GM12878 (cell line): ENCODE measurements around the gene PDE11A. TPM values are rescaled to one million over a fixed set of nuclear protein-coding genes. Genes with fewer than 3 reads are reported as not detected.

Source experiments
- ATAC-seq: fragments of 200-7000 bp; cut with Tn5 transposase; 3 replicates; pipeline ENCODE4 v1.9.1; 2020; ENCODE audit warnings: mild to moderate bottlenecking, moderate library complexity
- BruUV-seq: library from RNA; stranded (reverse); fragments of 400-500 nt; replicated peaks from 2 replicates; lab custom pipeline; 2021; lab: Mats Ljungman, UMichigan
- CTCF ChIA-PET: fragments of 300-600 bp; sonication (Branson Sonifier 250); formaldehyde crosslinking; extraction: SDS; loops from one replicate; lab custom pipeline; 2021; ENCODE audit warnings: inconsistent platforms; lab: Yijun Ruan, JAX
- POLR2A ChIA-PET: fragments of 350-600 bp; formaldehyde crosslinking; extraction: SDS; loops from one replicate; lab custom pipeline; 2021; ENCODE audit warnings: inconsistent platforms; lab: Charles Lee
- RAD21 ChIA-PET: fragments of 300-600 bp; sonication (Branson Sonifier 250); formaldehyde crosslinking; loops from one replicate; lab custom pipeline; 2023; ENCODE audit warnings: antibody characterized with exemption; ENCODE audit not compliant: unreplicated experiment; lab: Charles Lee
- SMC1A ChIA-PET: fragments of 300-600 bp; sonication (Branson Sonifier 250); formaldehyde crosslinking; loops from one replicate; lab custom pipeline; 2023; ENCODE audit not compliant: unreplicated experiment, uncharacterized antibody; lab: Charles Lee
- DNase-seq: peaks from one replicate; pipeline ENCODE4 v3.0.0-alpha.2; 2011; ENCODE audit warnings: low read depth, low spot score
- FAIRE-seq: peaks from 3 replicates; lab custom pipeline; 2011; peaks lifted over from hg19 to GRCh38; lab: Jason Lieb, UNC
- H2AFZ ChIP-seq: 2 replicates; pipeline ENCODE4 v1.6.0; 2011; ENCODE audit warnings: low read depth, low read length, control low read depth; ENCODE audit not compliant: control insufficient read depth
- H3K27ac ChIP-seq: 2 replicates; pipeline ENCODE4 v1.5.1; 2011; ENCODE audit warnings: control low read depth; ENCODE audit not compliant: control insufficient read depth, insufficient read depth
- H3K27me3 ChIP-seq, 2 experiments: replicated peaks in 1 of 2; 2 replicates each; pipeline versions ENCODE4 v1.6.0 to v1.6.1; 2011; ENCODE audit warnings: low read length in 1 of 2; ENCODE audit not compliant: control insufficient read depth in 2 of 2, insufficient read depth in 2 of 2
- H3K36me3 ChIP-seq, 2 experiments: 2 replicates each; pipeline ENCODE4 v1.5.1; 2011; ENCODE audit warnings: low read length in 1 of 2; ENCODE audit not compliant: control insufficient read depth in 2 of 2, insufficient read depth in 2 of 2
- H3K4me1 ChIP-seq: 2 replicates; pipeline ENCODE4 v1.6.1; 2011; ENCODE audit warnings: mild to moderate bottlenecking, low read length, moderate library complexity, mixed read lengths; ENCODE audit not compliant: control insufficient read depth, insufficient read depth
- H3K4me2 ChIP-seq: 2 replicates; pipeline ENCODE4 v1.6.0; 2011; ENCODE audit warnings: control low read depth; ENCODE audit not compliant: control insufficient read depth, insufficient read depth
- H3K4me3 ChIP-seq: fragments of 200-600 bp; sonication (generic); 2 replicates; pipeline ENCODE4 v1.5.1; 2016
- H3K79me2 ChIP-seq: 2 replicates; pipeline ENCODE4 v1.6.0; 2011; ENCODE audit warnings: low read length; ENCODE audit not compliant: control insufficient read depth, insufficient read depth
- H3K9ac ChIP-seq: 2 replicates; pipeline ENCODE4 v1.8.0; 2011; ENCODE audit warnings: low read length, control low read depth, mixed read lengths; ENCODE audit not compliant: control insufficient read depth, insufficient read depth
- H3K9me3 ChIP-seq: replicated peaks from 3 replicates; pipeline ENCODE4 v1.5.1; 2011; ENCODE audit warnings: mild to moderate bottlenecking, low read length; ENCODE audit not compliant: control insufficient read depth, insufficient read depth
- H4K20me1 ChIP-seq: 2 replicates; pipeline ENCODE4 v1.6.0; 2011; ENCODE audit not compliant: control insufficient read depth, insufficient read depth
- CHD1 ChIP-seq: IDR thresholded peaks from 2 replicates; pipeline ENCODE4 v1.6.1; 2012; ENCODE audit warnings: low read depth, low read length, improper control_type of control experiment
- E2F4 ChIP-seq: IDR thresholded peaks from 2 replicates; pipeline ENCODE4 v1.6.1; 2012; ENCODE audit warnings: low read depth, low read length, improper control_type of control experiment
- ETV6 ChIP-seq, 2 experiments: fragments of 450-650 bp in 1 of 2; IDR thresholded peaks in 1 of 2; conservative IDR thresholded peaks in 1 of 2; 2 replicates each; pipeline ENCODE4 v1.6.1; 2014; ENCODE audit warnings: antibody characterized with exemption in 1 of 2, borderline replicate concordance in 1 of 2, low read depth in 1 of 2, mild to moderate bottlenecking in 1 of 2, moderate library complexity in 1 of 2
- HDGF ChIP-seq: fragments of 450-650 bp; IDR thresholded peaks from 2 replicates; pipeline ENCODE4 v1.6.1; 2016; ENCODE audit warnings: antibody characterized with exemption
- IRF4 ChIP-seq: IDR thresholded peaks from 2 replicates; pipeline ENCODE4 v1.6.1; 2011; ENCODE audit warnings: low read depth, low read length
- LARP7 ChIP-seq: fragments of 450-650 bp; IDR thresholded peaks from 2 replicates; pipeline ENCODE4 v1.6.1; 2017; ENCODE audit warnings: mild to moderate bottlenecking
- NR2F1 ChIP-seq: fragments of 450-650 bp; conservative IDR thresholded peaks from 2 replicates; pipeline ENCODE4 v1.6.1; 2017; ENCODE audit warnings: mild to moderate bottlenecking
- PBX3 ChIP-seq: IDR thresholded peaks from 2 replicates; pipeline ENCODE4 v1.6.1; 2011; ENCODE audit warnings: mild to moderate bottlenecking, low read depth, low read length, moderate library complexity; ENCODE audit not compliant: insufficient replicate concordance
- RBBP5 ChIP-seq: fragments of 200-600 bp; sonication (generic); conservative IDR thresholded peaks from 2 replicates; pipeline ENCODE4 v1.6.1; 2016
- SMAD1 ChIP-seq: fragments of 450-650 bp; IDR thresholded peaks from 2 replicates; pipeline ENCODE4 v1.6.1; 2018; ENCODE audit warnings: mild to moderate bottlenecking, low read depth; ENCODE audit not compliant: partially characterized antibody
- ZNF622 ChIP-seq: fragments of 450-650 bp; IDR thresholded peaks from 2 replicates; pipeline ENCODE4 v1.6.1; 2017; ENCODE audit warnings: mild to moderate bottlenecking, inconsistent platforms
- in situ Hi-C: fragments of 300-500 bp; cut with MboI; formaldehyde crosslinking; loops from 9 replicates; pipeline ENCODE4 v1.14.3; 2018; ENCODE audit warnings: mixed read lengths
- intact Hi-C: fragments of 100-400 bp; cut with micrococcal nuclease; formaldehyde crosslinking; loops from one replicate; pipeline ENCODE4 v1.14.2; 2022; ENCODE audit not compliant: unreplicated experiment
- polyA plus RNA-seq, 11 experiments: library from polyadenylated mRNA; depleted of rRNA in 4 of 11; unstranded in 6 of 11; stranded (reverse) in 5 of 11; fragments of >200 nt; fragmentation: Nextera tagmentation in 4 of 11; fragmentation: Illumina TruSeq in 1 of 11; extraction: Ambion mirVana in 4 of 11; extraction: Trizol in 1 of 11; gene quantifications; 1 replicate in 1 of 11; 2 replicates in 10 of 11; pipeline versions ENCODE4 v1.2.1 to v1.2.3, GENCODE V29; 2011 to 2016; ENCODE audit warnings: inconsistent platforms in 2 of 11, missing spikeins in 2 of 11, low read depth in 1 of 11
- total RNA-seq, 4 experiments: library from RNA; depleted of rRNA in 3 of 4; stranded (reverse); fragments of >200 nt in 3 of 4; fragmentation: Illumina TruSeq in 1 of 4; extraction: Trizol in 1 of 4; gene quantifications; 2 replicates each; pipeline versions ENCODE4 v1.2.1 to v1.2.3, GENCODE V29; 2013 to 2021
- TF ChIP-seq, protein P1 (sequence below): IDR thresholded peaks from 2 replicates; pipeline ENCODE4 v1.6.1; 2012; ENCODE audit warnings: low read length, inconsistent platforms
- TF ChIP-seq, protein P2 (sequence below): fragments of 450-650 bp; IDR thresholded peaks from 2 replicates; pipeline ENCODE4 v1.6.1; 2014; ENCODE audit warnings: mild to moderate bottlenecking
- TF ChIP-seq, protein P3 (sequence below), 3 experiments: IDR thresholded peaks in 2 of 3; conservative IDR thresholded peaks in 1 of 3; 2 replicates each; pipeline ENCODE4 v1.5.1; 2011; ENCODE audit warnings: low read depth in 3 of 3, low read length in 3 of 3, mild to moderate bottlenecking in 3 of 3, control low read depth in 2 of 3, moderate library complexity in 2 of 3, inconsistent platforms in 1 of 3, mixed read lengths in 1 of 3; ENCODE audit not compliant: control insufficient read depth in 2 of 3, insufficient read depth in 1 of 3; ENCODE audit errors: extremely low read depth in 1 of 3

The PDE11A gene
- total and polyA plus RNA-seq, 10 of the 15 experiments (the other 5 are each of a cell fraction or from before 2014, with no cell fraction given): 0.01 to 0.17 (median 0.06) TPM; not detected in 5

- no peak overlapping the region for H3K27ac ChIP-seq
- FAIRE-seq: no peak
- no peak overlapping the region for H3K9ac ChIP-seq
- ChIA-PET CTCF (no interaction called here), SMC1A (no interaction called here), RAD21 (no interaction called here), POLR2A (no interaction called here)
- no peaks in the 10 kb centered on the region for H3K79me2 ChIP-seq
- H3K9me3 ChIP-seq: no peaks in the 10 kb centered on the region
- H3K27me3 ChIP-seq: no peaks in the 10 kb centered on the region
- BruUV-seq: no TSS peak
- no peak for ATAC-seq
- H3K4me3 ChIP-seq: no peak overlapping the region
- in situ Hi-C loops: no loop called here
- H2AFZ ChIP-seq: no peak overlapping the region
- TF ChIP-seq PBX3: no peak
- no peak for TF ChIP-seq E2F4
- TF ChIP-seq, protein P1, sequence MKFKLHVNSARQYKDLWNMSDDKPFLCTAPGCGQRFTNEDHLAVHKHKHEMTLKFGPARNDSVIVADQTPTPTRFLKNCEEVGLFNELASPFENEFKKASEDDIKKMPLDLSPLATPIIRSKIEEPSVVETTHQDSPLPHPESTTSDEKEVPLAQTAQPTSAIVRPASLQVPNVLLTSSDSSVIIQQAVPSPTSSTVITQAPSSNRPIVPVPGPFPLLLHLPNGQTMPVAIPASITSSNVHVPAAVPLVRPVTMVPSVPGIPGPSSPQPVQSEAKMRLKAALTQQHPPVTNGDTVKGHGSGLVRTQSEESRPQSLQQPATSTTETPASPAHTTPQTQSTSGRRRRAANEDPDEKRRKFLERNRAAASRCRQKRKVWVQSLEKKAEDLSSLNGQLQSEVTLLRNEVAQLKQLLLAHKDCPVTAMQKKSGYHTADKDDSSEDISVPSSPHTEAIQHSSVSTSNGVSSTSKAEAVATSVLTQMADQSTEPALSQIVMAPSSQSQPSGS: no peak
- TF ChIP-seq, protein P2, sequence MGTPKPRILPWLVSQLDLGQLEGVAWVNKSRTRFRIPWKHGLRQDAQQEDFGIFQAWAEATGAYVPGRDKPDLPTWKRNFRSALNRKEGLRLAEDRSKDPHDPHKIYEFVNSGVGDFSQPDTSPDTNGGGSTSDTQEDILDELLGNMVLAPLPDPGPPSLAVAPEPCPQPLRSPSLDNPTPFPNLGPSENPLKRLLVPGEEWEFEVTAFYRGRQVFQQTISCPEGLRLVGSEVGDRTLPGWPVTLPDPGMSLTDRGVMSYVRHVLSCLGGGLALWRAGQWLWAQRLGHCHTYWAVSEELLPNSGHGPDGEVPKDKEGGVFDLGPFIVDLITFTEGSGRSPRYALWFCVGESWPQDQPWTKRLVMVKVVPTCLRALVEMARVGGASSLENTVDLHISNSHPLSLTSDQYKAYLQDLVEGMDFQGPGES: no peak
- TF ChIP-seq, protein P3, sequence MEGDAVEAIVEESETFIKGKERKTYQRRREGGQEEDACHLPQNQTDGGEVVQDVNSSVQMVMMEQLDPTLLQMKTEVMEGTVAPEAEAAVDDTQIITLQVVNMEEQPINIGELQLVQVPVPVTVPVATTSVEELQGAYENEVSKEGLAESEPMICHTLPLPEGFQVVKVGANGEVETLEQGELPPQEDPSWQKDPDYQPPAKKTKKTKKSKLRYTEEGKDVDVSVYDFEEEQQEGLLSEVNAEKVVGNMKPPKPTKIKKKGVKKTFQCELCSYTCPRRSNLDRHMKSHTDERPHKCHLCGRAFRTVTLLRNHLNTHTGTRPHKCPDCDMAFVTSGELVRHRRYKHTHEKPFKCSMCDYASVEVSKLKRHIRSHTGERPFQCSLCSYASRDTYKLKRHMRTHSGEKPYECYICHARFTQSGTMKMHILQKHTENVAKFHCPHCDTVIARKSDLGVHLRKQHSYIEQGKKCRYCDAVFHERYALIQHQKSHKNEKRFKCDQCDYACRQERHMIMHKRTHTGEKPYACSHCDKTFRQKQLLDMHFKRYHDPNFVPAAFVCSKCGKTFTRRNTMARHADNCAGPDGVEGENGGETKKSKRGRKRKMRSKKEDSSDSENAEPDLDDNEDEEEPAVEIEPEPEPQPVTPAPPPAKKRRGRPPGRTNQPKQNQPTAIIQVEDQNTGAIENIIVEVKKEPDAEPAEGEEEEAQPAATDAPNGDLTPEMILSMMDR (IDR thresholded peaks at IDR 0.05 in 2 of 3, conservative IDR thresholded peaks at IDR 0.05 in 1 of 3; ENCODE audit: control insufficient read depth in 2 of 3, extremely low read depth in 1 of 3, insufficient read depth in 1 of 3, low read depth in 3 of 3, low read length in 3 of 3): no peak
- no peak for TF ChIP-seq ETV6 (conservative IDR thresholded peaks at IDR 0.05 in 1 of 2, IDR thresholded peaks at IDR 0.05 in 1 of 2; ENCODE audit: borderline replicate concordance in 1 of 2, low read depth in 1 of 2)
- no peak for TF ChIP-seq NR2F1
- no peak for TF ChIP-seq IRF4
- TF ChIP-seq HDGF: no peak
- TF ChIP-seq SMAD1: no peak
- no peak for TF ChIP-seq LARP7
- no peak for TF ChIP-seq CHD1
- TF ChIP-seq ZNF622: no peak
- no peak for TF ChIP-seq RBBP5
- no peaks in the 10 kb centered on the region for H3K36me3 ChIP-seq
- intact Hi-C loops: no loop called here
- H3K4me2 ChIP-seq: no peak overlapping the region
- no peaks in the 10 kb centered on the region for H3K4me1 ChIP-seq
- H4K20me1 ChIP-seq: no peaks in the 10 kb centered on the region
- no peak for DNase-seq
Observed at GRCh38 chr2:177872286-177872685, 200.3 kb downstream of the PDE11A start.
